ENCODE data around the gene LSM3. TPM values are rescaled to one million over a fixed set of nuclear protein-coding genes. Genes with fewer than 3 reads are reported as not detected.

The LSM3 gene
- total and polyA plus RNA-seq, 2 of the 4 experiments (the other 2 are of a cell fraction): 3.4 to 11.5 TPM

DNA sequence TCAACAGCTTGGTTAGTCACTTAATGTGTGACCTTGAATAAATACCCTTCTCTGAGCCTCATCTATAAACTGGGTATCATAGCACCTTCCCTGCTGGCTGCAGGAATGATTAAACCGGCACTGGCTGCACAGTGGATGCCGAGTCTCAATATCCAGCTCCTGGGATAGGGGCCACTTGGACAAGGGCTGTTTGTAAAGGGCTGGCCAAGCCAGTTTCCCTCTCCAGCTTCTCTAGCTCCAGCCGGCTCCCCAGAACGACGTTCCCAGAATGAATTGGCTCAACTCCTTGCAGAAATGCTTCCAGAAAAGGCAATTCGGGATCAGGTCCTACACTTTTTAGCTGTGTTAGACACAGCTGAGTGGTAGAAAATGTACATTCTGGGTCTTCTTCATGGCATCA, 58.8 kb downstream of the LSM3 start:
- in situ Hi-C loops (cut with MboI; ENCODE audit: low sequenced_read_pairs) (no loop called here), dilution Hi-C loops (cut with HindIII; ENCODE audit: low sequenced_read_pairs, unreplicated experiment) (no loop called here), intact Hi-C loops (cut with micrococcal nuclease) (no loop called here)
- no peak overlapping the region; the same call in 1 of the 2 replicates for H3K18ac ChIP-seq (ENCODE audit: low read depth, low read length)
- H3K23ac ChIP-seq (ENCODE audit: low read depth, low read length): no peak overlapping the region
- H3K9me1 ChIP-seq (ENCODE audit: insufficient read depth, low read length): peaks cover 6% of the 10 kb centered on the region
- no peak overlapping the region for H2BK15ac ChIP-seq (ENCODE audit: low read depth, low read length)
- no peak overlapping the region for H4K91ac ChIP-seq (ENCODE audit: insufficient read depth, low read depth, low read length)
- H3K9me3 ChIP-seq (ENCODE audit: control insufficient read depth, insufficient read depth, low read length): peaks cover 2% of the 10 kb centered on the region; the same call in 1 of the 2 replicates
- H3K4ac ChIP-seq (ENCODE audit: low read depth, low read length): no peak overlapping the region
- no peak overlapping the region for H3K4me3 ChIP-seq (ENCODE audit: insufficient read depth, low read depth, low read length)
- no peak overlapping the region for H2AFZ ChIP-seq (replicated peaks; ENCODE audit: low read length, poor library complexity)
- POLR2A ChIA-PET (ENCODE audit: unreplicated experiment): no interaction called here
- no peak overlapping the region for H3K14ac ChIP-seq (replicated peaks; ENCODE audit: low read depth, low read length)
- peaks cover 26% of the 10 kb centered on the region for H3K4me1 ChIP-seq (ENCODE audit: control insufficient read depth, insufficient read depth, low read length)
- no peak overlapping the region for H2AK5ac ChIP-seq (ENCODE audit: low read depth, low read length)
- no peak overlapping the region for H2AK9ac ChIP-seq (replicated peaks; ENCODE audit: low read depth, low read length, poor library complexity)
- H3K27ac ChIP-seq (ENCODE audit: insufficient read depth, low read length): no peak overlapping the region
- no peaks in the 10 kb centered on the region for H3K27me3 ChIP-seq (ENCODE audit: control insufficient read depth, insufficient read depth, low read length)
- BruUV-seq (replicated peaks): no TSS peak
- DNase-seq (no peak), ATAC-seq (ENCODE audit: low read depth) (no peak)
- 0 out of 2 replicates have a peak, but pooled peaks cover under 1% of the 10 kb centered on the region for H4K20me1 ChIP-seq (ENCODE audit: insufficient read depth, low read length)
- H3K79me1 ChIP-seq (ENCODE audit: low read depth in 1 of 2, low read length in 2 of 2): no peaks in the 10 kb centered on the region
- H4K8ac ChIP-seq (ENCODE audit: low read depth in 2 of 2, low read length in 2 of 2): no peak overlapping the region
- 34% methylated on average over 4 of the region's 6 CpGs; no CpG with 5 or more reads in 1 of the 2 experiments for WGBS, 2 experiments (ENCODE audit: extremely low coverage in 2 of 2, insufficient read length in 1 of 2)
- TF ChIP-seq NFE2L2 (IDR thresholded peaks at IDR 0.05; ENCODE audit: low read depth, low read length) (no peak), CEBPB (IDR thresholded peaks at IDR 0.05; ENCODE audit: low read depth, low read length) (no peak), USF2 (IDR thresholded peaks at IDR 0.05; ENCODE audit: low read depth, low read length) (no peak), MXI1 (IDR thresholded peaks at IDR 0.05; ENCODE audit: borderline replicate concordance, low read depth, low read length) (no peak), MAFK (IDR thresholded peaks at IDR 0.05; ENCODE audit: low read depth, low read length) (no peak), RFX5 (IDR thresholded peaks at IDR 0.05; ENCODE audit: low read depth, low read length) (no peak), BHLHE40 (IDR thresholded peaks at IDR 0.05; ENCODE audit: low read depth, low read length) (no peak), CHD1 (IDR thresholded peaks at IDR 0.05; ENCODE audit: low read depth, low read length) (no peak), SMC3 (IDR thresholded peaks at IDR 0.05; ENCODE audit: low read depth, low read length) (no peak), POLR2A (IDR thresholded peaks at IDR 0.05; ENCODE audit: low read depth, low read length) (no peak), FOS (IDR thresholded peaks at IDR 0.05; ENCODE audit: low read depth, low read length) (no peak)
- TF ChIP-seq, protein P1, sequence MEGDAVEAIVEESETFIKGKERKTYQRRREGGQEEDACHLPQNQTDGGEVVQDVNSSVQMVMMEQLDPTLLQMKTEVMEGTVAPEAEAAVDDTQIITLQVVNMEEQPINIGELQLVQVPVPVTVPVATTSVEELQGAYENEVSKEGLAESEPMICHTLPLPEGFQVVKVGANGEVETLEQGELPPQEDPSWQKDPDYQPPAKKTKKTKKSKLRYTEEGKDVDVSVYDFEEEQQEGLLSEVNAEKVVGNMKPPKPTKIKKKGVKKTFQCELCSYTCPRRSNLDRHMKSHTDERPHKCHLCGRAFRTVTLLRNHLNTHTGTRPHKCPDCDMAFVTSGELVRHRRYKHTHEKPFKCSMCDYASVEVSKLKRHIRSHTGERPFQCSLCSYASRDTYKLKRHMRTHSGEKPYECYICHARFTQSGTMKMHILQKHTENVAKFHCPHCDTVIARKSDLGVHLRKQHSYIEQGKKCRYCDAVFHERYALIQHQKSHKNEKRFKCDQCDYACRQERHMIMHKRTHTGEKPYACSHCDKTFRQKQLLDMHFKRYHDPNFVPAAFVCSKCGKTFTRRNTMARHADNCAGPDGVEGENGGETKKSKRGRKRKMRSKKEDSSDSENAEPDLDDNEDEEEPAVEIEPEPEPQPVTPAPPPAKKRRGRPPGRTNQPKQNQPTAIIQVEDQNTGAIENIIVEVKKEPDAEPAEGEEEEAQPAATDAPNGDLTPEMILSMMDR (conservative IDR thresholded peaks at IDR 0.05; ENCODE audit: low read depth, low read length): no peak
- TF ChIP-seq, protein P2, sequence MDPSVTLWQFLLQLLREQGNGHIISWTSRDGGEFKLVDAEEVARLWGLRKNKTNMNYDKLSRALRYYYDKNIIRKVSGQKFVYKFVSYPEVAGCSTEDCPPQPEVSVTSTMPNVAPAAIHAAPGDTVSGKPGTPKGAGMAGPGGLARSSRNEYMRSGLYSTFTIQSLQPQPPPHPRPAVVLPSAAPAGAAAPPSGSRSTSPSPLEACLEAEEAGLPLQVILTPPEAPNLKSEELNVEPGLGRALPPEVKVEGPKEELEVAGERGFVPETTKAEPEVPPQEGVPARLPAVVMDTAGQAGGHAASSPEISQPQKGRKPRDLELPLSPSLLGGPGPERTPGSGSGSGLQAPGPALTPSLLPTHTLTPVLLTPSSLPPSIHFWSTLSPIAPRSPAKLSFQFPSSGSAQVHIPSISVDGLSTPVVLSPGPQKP (IDR thresholded peaks at IDR 0.05; ENCODE audit: borderline replicate concordance, low read depth, low read length): no peak
- H3K56ac ChIP-seq (ENCODE audit: extremely low read depth, insufficient read depth, low read length): no peak overlapping the region
- H3K36me3 ChIP-seq (ENCODE audit: control insufficient read depth, insufficient read depth, low read length): no peaks in the 10 kb centered on the region
- H2BK20ac ChIP-seq (ENCODE audit: low read depth, low read length): no peak overlapping the region; the same call in 1 of the 2 replicates
- CTCF ChIA-PET: interaction anchor here (0.9 kb wide), 1 partner anchor 34 kb away, joined by 3 read pairs; no protein-coding TSS in a partner anchor
- H3K4me2 ChIP-seq (ENCODE audit: low read depth, low read length): no peak overlapping the region
- peak overlapping the region; percentile 8; the same call in 1 of the 2 replicates for H2BK120ac ChIP-seq (ENCODE audit: low read depth, low read length)
- H3K9ac ChIP-seq (ENCODE audit: low read depth, low read length): no peak overlapping the region
- no peak overlapping the region for H2BK5ac ChIP-seq (ENCODE audit: low read depth, low read length, poor library complexity, severe bottlenecking)
- H4K5ac ChIP-seq (ENCODE audit: low read depth, low read length): no peak overlapping the region
